ENCODE measurements around the gene FETUB. TPM values are rescaled to one million over a fixed set of nuclear protein-coding genes. Genes with fewer than 3 reads are reported as not detected.

FETUB gene
- polyA plus RNA-seq, 1 donor (not counting 4 experiments of a cell fraction or from before 2014, with no cell fraction given) = 0.25 TPM

GRCh38 chr3:186619787-186620212, 20.4 kb upstream of the FETUB start:
- peaks cover 19% of the 10 kb centered on the region for H3K4me1 ChIP-seq (ENCODE audit: control insufficient read depth, extremely low read depth, insufficient read depth, low read length)
- no peaks in the 10 kb centered on the region for H3K36me3 ChIP-seq (ENCODE audit: control insufficient read depth in 2 of 2, extremely low read depth in 1 of 2, insufficient read depth in 2 of 2, low read length in 2 of 2)
- no peaks in the 10 kb centered on the region for H3K9me1 ChIP-seq (ENCODE audit: control insufficient read depth, extremely low read depth, insufficient read depth, low read length)
- H2AFZ ChIP-seq (ENCODE audit: control insufficient read depth, low read length) = no peak overlapping the region
- no peaks in the 10 kb centered on the region for H3K79me2 ChIP-seq (ENCODE audit: control insufficient read depth, insufficient read depth, low read length)
- dilution Hi-C loops (cut with MboI; ENCODE audit: extremely low pct_ligation_motif_present, low sequenced_read_pairs) = no loop called here
- H4K20me1 ChIP-seq (ENCODE audit: control insufficient read depth, extremely low read depth, insufficient read depth, low read length) = no peaks in the 10 kb centered on the region
- DNase-seq (ENCODE audit: low read depth, low spot score) (no peak), FAIRE-seq (no peak)
- no peak overlapping the region for H3K4me3 ChIP-seq (ENCODE audit: control insufficient read depth in 2 of 3, extremely low read depth in 1 of 3, insufficient read depth in 2 of 3, low read depth in 1 of 3, low read length in 3 of 3)
- no peaks in the 10 kb centered on the region for H3K9me3 ChIP-seq (ENCODE audit: control insufficient read depth, low read depth, low read length)
- no peaks in the 10 kb centered on the region for H3K27me3 ChIP-seq (ENCODE audit: control insufficient read depth, extremely low read depth, insufficient read depth, low read length)
- H3K9ac ChIP-seq (ENCODE audit: control insufficient read depth, extremely low read depth, insufficient read depth, low read length) = no peak overlapping the region
- H3K4me2 ChIP-seq (ENCODE audit: control insufficient read depth, extremely low read depth, insufficient read depth, low read depth, low read length) = no peak overlapping the region
- no peak overlapping the region for H3K27ac ChIP-seq (ENCODE audit: control insufficient read depth, insufficient read depth, low read length)
- TF ChIP-seq EZH2 (IDR thresholded peaks at IDR 0.05; ENCODE audit: low read length) (no peak), CTCF (optimal IDR thresholded peaks at IDR 0.05 in 1 of 3, IDR thresholded peaks at IDR 0.05 in 1 of 3, conservative IDR thresholded peaks at IDR 0.05 in 1 of 3; ENCODE audit: extremely low read depth in 1 of 3, insufficient read depth in 2 of 3, low read length in 3 of 3) (no peak)

GRCh38 chr3:186620213-186621092, 19.7 kb upstream of the FETUB start:
- H4K20me1 ChIP-seq (ENCODE audit: control insufficient read depth, extremely low read depth, insufficient read depth, low read length) = no peaks in the 10 kb centered on the region
- H3K27ac ChIP-seq (ENCODE audit: control insufficient read depth, insufficient read depth, low read length) = no peak overlapping the region
- no peak overlapping the region for H2AFZ ChIP-seq (ENCODE audit: control insufficient read depth, low read length)
- no peak overlapping the region for H3K4me2 ChIP-seq (ENCODE audit: control insufficient read depth, extremely low read depth, insufficient read depth, low read depth, low read length)
- H3K4me1 ChIP-seq (ENCODE audit: control insufficient read depth, extremely low read depth, insufficient read depth, low read length) = peaks cover 19% of the 10 kb centered on the region
- no peak for DNase-seq (ENCODE audit: low read depth, low spot score)
- TF ChIP-seq EZH2 (IDR thresholded peaks at IDR 0.05; ENCODE audit: low read length) (no peak), CTCF (optimal IDR thresholded peaks at IDR 0.05 in 1 of 3, IDR thresholded peaks at IDR 0.05 in 1 of 3, conservative IDR thresholded peaks at IDR 0.05 in 1 of 3; ENCODE audit: extremely low read depth in 1 of 3, insufficient read depth in 2 of 3, low read length in 3 of 3) (no peak)
- no peak overlapping the region for H3K9ac ChIP-seq (ENCODE audit: control insufficient read depth, extremely low read depth, insufficient read depth, low read length)
- no peaks in the 10 kb centered on the region for H3K9me1 ChIP-seq (ENCODE audit: control insufficient read depth, extremely low read depth, insufficient read depth, low read length)
- no peaks in the 10 kb centered on the region for H3K36me3 ChIP-seq (ENCODE audit: control insufficient read depth in 2 of 2, extremely low read depth in 1 of 2, insufficient read depth in 2 of 2, low read length in 2 of 2)
- no peaks in the 10 kb centered on the region for H3K9me3 ChIP-seq (ENCODE audit: control insufficient read depth, low read depth, low read length)
- no peak overlapping the region for H3K4me3 ChIP-seq (ENCODE audit: control insufficient read depth in 2 of 3, extremely low read depth in 1 of 3, insufficient read depth in 2 of 3, low read depth in 1 of 3, low read length in 3 of 3)
- dilution Hi-C loops (cut with MboI; ENCODE audit: extremely low pct_ligation_motif_present, low sequenced_read_pairs) = no loop called here
- H3K27me3 ChIP-seq (ENCODE audit: control insufficient read depth, extremely low read depth, insufficient read depth, low read length) = no peaks in the 10 kb centered on the region
- FAIRE-seq = no peak
- no peaks in the 10 kb centered on the region for H3K79me2 ChIP-seq (ENCODE audit: control insufficient read depth, insufficient read depth, low read length)

Measured in keratinocyte (primary cell).